ENCODE results near the gene TSNAXIP1. TPM values are rescaled to one million over a fixed set of nuclear protein-coding genes. Genes with fewer than 3 reads are reported as not detected.

The TSNAXIP1 gene
- total and polyA plus RNA-seq, 2 donors (not counting 1 experiment from before 2014, with no cell fraction given), result 0.97 to 1.2 TPM

GRCh38 chr16:67758006-67758405, 48.7 kb upstream of the TSNAXIP1 start:
- Histone ChIP-seq H3K27ac (ENCODE audit: low read length in 2 of 2) (no peak overlapping the region), H3K79me2 (ENCODE audit: control insufficient read depth, insufficient read depth, low read length) (peaks cover 69% of the 10 kb centered on the region), H3K27me3 (replicated peaks in 1 of 4; ENCODE audit: control extremely low read depth in 1 of 4, control insufficient read depth in 3 of 4, insufficient read depth in 4 of 4, low read length in 3 of 4) (no peaks in the 10 kb centered on the region), H3K4me1 (ENCODE audit: control insufficient read depth in 2 of 2, insufficient read depth in 2 of 2, low read length in 2 of 2) (peaks cover 14 to 22% of the 10 kb centered on the region in 2 donors), H4K20me1 (ENCODE audit: control insufficient read depth, insufficient read depth, low read length, poor library complexity, severe bottlenecking) (peaks cover 64% of the 10 kb centered on the region), H3K9me3 (ENCODE audit: control extremely low read depth in 1 of 3, control insufficient read depth in 2 of 3, insufficient read depth in 1 of 3, low read length in 2 of 3) (no peaks in the 10 kb centered on the region), H3K36me3 (replicated peaks in 1 of 2; ENCODE audit: control extremely low read depth in 1 of 2, control insufficient read depth in 1 of 2, extremely low read depth in 1 of 2, insufficient read depth in 2 of 2, low read length in 1 of 2) (peaks cover 0 to 29% of the 10 kb centered on the region in 2 experiments), H3K9ac (ENCODE audit: low read length) (no peak overlapping the region), H3K4me2 (replicated peaks; ENCODE audit: low read depth, low read length, poor library complexity, severe bottlenecking) (no peak overlapping the region), H2AFZ (ENCODE audit: insufficient read depth, low read depth, low read length, poor library complexity, severe bottlenecking) (no peak overlapping the region), H3K4me3 (ENCODE audit: control extremely low read depth in 1 of 5, extremely low read depth in 1 of 5, insufficient read depth in 1 of 5, low read depth in 2 of 5, low read length in 4 of 5) (no peak overlapping the region)
- no peak for DNase-seq
- intact Hi-C loops (cut with micrococcal nuclease), result no loop called here
- Mint-ChIP-seq H3K4me3 (no peak overlapping the region), H3K27me3 (no peaks in the 10 kb centered on the region), H3K27ac (no peak overlapping the region), H3K9me3 (ENCODE audit: insufficient read depth) (no peaks in the 10 kb centered on the region), H3K4me1 (peaks cover 32% of the 10 kb centered on the region)
- CTCF ChIA-PET, result interaction anchor here (0.6 kb wide), 1 partner anchor 107 kb away, joined by 3 read pairs; no protein-coding TSS in a partner anchor
- TF ChIP-seq EZH2 (IDR thresholded peaks at IDR 0.05; ENCODE audit: borderline replicate concordance, insufficient read depth, low read depth, low read length, poor library complexity, severe bottlenecking), result no peak
- no peak for TF ChIP-seq CTCF (IDR thresholded peaks at IDR 0.05)
- 90% methylated on average over 3 of the region's 3 CpGs for WGBS (ENCODE audit: insufficient coverage)
- POLR2A ChIA-PET, result no interaction called here
- ATAC-seq (ENCODE audit: low read depth), result no peak

- H3K27ac ChIP-seq (ENCODE audit: low read length in 2 of 2), result no peak overlapping the region
- no peaks in the 10 kb centered on the region for H3K9me3 Mint-ChIP-seq (ENCODE audit: insufficient read depth)
- no peaks in the 10 kb centered on the region for H3K9me3 ChIP-seq (ENCODE audit: control extremely low read depth in 1 of 3, control insufficient read depth in 2 of 3, insufficient read depth in 1 of 3, low read length in 2 of 3)
- ChIA-PET POLR2A (no interaction called here), CTCF (no interaction called here)
- peaks cover 76% of the 10 kb centered on the region for H3K79me2 ChIP-seq (ENCODE audit: control insufficient read depth, insufficient read depth, low read length)
- no peak overlapping the region for H3K4me3 ChIP-seq (ENCODE audit: control extremely low read depth in 1 of 5, extremely low read depth in 1 of 5, insufficient read depth in 1 of 5, low read depth in 2 of 5, low read length in 4 of 5)
- H3K4me2 ChIP-seq (replicated peaks; ENCODE audit: low read depth, low read length, poor library complexity, severe bottlenecking), result no peak overlapping the region
- ATAC-seq (ENCODE audit: low read depth), result no peak
- no peak for DNase-seq
- no peaks in the 10 kb centered on the region for H3K27me3 ChIP-seq (replicated peaks in 1 of 4; ENCODE audit: control extremely low read depth in 1 of 4, control insufficient read depth in 3 of 4, insufficient read depth in 4 of 4, low read length in 3 of 4)
- 100% methylated on average over 7 of the region's 7 CpGs for WGBS (ENCODE audit: insufficient coverage)
- H3K36me3 ChIP-seq (replicated peaks in 1 of 2; ENCODE audit: control extremely low read depth in 1 of 2, control insufficient read depth in 1 of 2, extremely low read depth in 1 of 2, insufficient read depth in 2 of 2, low read length in 1 of 2), result peaks cover under 1 to 34% of the 10 kb centered on the region in 2 experiments
- peaks cover 32% of the 10 kb centered on the region for H3K4me1 Mint-ChIP-seq
- peaks cover 66% of the 10 kb centered on the region for H4K20me1 ChIP-seq (ENCODE audit: control insufficient read depth, insufficient read depth, low read length, poor library complexity, severe bottlenecking)
- peaks cover 14 to 22% of the 10 kb centered on the region in 2 donors for H3K4me1 ChIP-seq (ENCODE audit: control insufficient read depth in 2 of 2, insufficient read depth in 2 of 2, low read length in 2 of 2)
- H3K9ac ChIP-seq (ENCODE audit: low read length), result no peak overlapping the region
- no peak overlapping the region for H3K4me3 Mint-ChIP-seq
- TF ChIP-seq CTCF (IDR thresholded peaks at IDR 0.05), result no peak
- TF ChIP-seq EZH2 (IDR thresholded peaks at IDR 0.05; ENCODE audit: borderline replicate concordance, insufficient read depth, low read depth, low read length, poor library complexity, severe bottlenecking), result no peak
- H3K27ac Mint-ChIP-seq, result no peak overlapping the region
- no peaks in the 10 kb centered on the region for H3K27me3 Mint-ChIP-seq
- no peak overlapping the region for H2AFZ ChIP-seq (ENCODE audit: insufficient read depth, low read depth, low read length, poor library complexity, severe bottlenecking)
- intact Hi-C loops (cut with micrococcal nuclease), result no loop called here
These were observed 47.7 kb upstream of the TSNAXIP1 start for GRCh38 chr16:67758966-67759365.

Data from B cell (primary cell).